Raji (cell line): Measurements from ENCODE around the gene CELSR1.

Experiments used
- POLR2A ChIP-seq: IDR thresholded peaks from 2 replicates; pipeline ENCODE4 v1.6.1; 2011; ENCODE audit warnings: low read depth, low read length, control low read depth; ENCODE audit not compliant: insufficient read depth

CELSR1 gene

DNA sequence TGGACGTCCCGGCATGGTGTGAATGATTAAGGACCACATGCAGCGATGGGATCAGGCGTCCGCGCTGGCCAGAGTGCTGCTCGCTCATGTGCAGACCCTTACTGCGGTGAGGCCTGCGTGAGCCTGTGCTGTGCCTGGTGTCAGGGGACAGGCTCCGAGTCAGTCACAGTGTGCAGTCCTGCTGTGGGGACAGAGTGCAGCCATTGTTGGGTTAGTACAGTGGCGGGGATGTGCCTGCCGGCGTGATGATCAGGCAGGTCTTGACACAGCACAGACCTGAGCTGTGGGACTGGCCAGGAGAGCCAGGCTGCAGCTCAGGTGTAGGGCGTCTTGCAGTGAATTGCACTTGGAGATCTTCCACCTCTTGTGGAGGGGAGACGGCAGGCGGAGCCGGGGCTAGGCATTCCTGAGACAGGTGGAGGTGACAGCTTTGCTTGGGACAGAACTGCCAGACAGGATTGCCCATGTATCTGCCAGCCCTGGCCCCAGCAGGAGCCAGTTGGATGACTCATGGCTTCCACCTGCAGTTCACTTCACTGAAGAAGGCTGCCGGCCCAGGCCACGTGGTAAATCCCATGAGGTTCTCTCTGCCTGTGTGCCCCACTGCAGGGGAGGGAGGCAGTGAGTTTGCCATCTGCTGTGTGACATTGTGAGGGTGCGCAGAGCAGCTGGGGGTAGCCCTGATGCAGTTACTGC, 184.6 kb downstream of the CELSR1 start:
- TF ChIP-seq POLR2A, result no peak

DNA sequence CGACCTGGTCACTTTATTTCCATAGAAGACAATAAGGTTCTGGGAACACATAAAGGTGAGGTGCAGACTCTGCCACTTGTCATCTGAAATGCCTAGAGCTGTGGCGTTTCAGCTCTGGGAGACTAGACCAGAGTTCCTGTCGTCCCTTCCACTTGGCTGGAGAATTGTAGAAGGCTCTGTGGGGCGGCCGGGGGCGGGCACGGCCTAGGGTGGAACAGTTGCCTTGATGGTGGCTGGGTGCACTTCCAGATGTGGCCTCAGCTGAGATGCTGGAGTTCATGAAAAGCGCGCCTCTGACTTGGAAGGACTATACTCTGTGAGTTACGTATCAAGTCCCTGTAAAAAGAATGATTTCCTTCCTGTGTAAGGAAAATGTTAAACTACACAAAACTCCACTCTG, 185.1 kb downstream of the CELSR1 start:
- no peak for TF ChIP-seq POLR2A

DNA sequence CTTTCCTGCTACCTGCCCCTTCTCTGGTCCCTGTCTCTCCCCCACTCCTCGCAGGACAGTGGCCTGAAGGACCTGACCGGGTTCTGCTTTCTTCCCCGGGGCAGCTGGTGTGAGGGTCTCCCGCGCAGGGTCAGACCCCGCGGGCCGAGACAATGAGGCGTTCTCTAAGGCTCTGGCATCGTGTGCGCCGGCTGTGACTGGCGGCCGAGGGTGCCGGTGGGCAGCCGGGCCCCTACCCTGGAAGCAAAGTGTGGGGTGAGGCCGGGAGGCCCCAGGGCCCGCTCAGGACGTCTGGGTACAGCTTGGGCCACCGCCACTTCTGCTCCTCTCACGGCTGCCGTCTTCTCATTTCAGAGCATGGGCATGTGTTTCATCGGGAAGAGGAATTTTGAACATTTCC, 185.7 kb downstream of the CELSR1 start:
- TF ChIP-seq POLR2A, result no peak

DNA sequence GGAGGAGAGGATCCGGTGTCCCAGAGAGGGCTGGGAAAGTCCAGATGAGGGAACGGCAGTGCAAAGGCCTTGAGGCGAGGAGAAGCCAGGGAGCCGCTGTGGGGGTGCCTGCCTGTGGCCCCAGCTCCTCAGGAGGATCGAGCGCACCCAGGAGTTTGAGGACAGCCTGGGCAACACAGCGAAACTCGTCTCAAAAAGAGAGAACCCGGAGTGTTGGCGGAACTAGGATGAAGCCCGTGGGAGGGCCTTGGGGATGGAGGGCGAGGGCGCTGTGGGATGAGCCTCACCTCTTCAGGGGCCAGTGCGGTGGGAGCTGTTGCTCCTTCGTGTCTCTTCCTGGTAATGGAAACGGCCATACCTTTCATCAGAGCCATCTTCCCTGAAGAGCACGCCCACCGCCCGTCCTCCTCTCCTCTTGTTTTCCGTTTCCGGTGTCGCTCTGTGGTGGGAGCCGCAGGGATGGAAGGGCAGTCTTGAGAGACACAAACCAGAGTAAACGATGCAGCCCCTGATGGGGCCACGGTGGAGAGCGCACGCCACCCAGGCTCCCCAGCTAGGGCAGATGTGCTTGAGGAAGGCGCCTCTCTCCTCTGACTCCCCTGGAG, 186.2 kb downstream of the CELSR1 start:
- TF ChIP-seq POLR2A, result no peak

DNA sequence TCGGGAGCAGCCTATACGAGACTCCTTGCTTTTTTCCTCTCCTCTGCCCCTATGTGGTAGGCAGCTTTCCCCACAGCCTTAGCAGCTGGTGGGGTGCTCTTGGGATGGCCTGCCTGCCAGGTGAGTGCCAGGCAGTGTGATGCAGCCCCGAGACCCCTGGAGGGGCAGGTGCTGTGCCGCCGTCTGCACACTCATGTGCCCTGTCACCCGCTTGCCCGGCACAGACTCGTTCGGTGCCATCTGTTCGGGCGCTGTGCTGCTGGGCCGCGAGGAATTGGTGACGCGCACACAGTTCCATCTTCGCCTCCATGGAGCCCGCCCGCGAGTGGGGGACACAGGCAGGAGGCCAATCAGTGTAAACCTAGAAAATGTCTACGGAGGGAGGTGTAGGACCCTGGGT, 186.8 kb downstream of the CELSR1 start:
- no peak for TF ChIP-seq POLR2A

- TF ChIP-seq POLR2A, result no peak
Observed at GRCh38 chr22:46350121-46350520, 187.3 kb downstream of the CELSR1 start.

DNA sequence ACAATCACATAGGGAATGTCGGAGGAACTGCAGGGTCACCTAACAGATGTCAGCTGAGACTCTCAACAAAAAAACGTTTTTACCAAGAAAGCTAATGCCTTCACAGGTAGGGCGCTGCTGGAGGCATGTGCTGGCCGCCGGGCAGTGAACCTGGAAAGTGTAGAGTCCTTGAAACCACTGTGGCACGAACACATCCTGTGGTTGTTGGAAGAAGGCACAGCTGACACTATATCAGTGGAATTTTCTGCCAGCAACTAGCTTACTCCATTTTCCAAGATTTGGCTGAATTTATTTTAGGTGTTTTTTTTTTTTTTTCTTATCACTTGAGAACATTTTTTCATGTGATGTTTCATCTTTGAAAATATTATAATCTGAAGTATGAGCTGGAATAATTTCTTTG, 187.7 kb downstream of the CELSR1 start:
- no peak for TF ChIP-seq POLR2A

DNA sequence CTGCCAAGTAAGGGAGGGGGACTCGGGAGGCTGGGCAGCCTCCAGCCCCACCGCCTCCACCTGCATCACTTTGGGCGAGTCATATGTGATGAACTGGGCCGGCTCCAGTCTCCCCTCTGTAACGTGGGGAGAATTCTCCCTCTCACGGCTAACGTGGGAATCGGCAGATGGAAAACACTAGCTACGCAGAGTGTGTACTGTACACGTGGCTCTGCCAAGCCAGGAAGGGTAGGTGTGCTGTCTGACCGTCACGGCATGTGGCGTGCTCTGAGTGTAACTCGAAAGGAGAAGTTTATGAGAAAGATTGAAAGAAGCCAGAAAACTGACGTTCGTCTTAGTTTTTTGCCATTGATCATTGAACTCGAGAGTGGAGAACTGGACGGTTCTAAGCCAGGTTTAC, 188.2 kb downstream of the CELSR1 start:
- no peak for TF ChIP-seq POLR2A

GRCh38 chr22:46348099-46348695, 189.2 kb downstream of the CELSR1 start:
- no peak for TF ChIP-seq POLR2A

DNA sequence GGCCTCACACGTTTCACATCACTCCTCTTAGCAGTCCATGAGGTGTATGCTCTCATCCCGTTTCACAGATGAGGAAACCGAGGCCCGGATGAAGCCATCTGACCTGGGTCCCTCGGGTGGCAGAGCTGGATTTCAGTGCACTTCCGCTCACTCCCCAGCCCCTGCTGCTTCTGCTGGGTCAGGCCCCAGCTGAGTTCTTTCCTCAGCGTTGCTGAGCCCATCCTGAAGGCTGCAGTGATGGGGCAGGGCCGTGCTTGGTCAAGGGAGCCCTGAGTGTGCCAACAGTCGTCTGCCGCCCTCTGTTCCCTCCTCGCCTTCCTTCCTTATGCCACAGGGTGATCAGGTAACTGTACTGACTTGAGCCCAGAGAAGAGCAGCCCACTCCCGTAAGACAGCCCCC, 189.8 kb downstream of the CELSR1 start:
- TF ChIP-seq POLR2A, result no peak

GRCh38 chr22:46346680-46347405, 190.6 kb downstream of the CELSR1 start:
- no peak for TF ChIP-seq POLR2A

- no peak for TF ChIP-seq POLR2A
Observed at GRCh38 chr22:46340676-46341075, 196.7 kb downstream of the CELSR1 start.

DNA sequence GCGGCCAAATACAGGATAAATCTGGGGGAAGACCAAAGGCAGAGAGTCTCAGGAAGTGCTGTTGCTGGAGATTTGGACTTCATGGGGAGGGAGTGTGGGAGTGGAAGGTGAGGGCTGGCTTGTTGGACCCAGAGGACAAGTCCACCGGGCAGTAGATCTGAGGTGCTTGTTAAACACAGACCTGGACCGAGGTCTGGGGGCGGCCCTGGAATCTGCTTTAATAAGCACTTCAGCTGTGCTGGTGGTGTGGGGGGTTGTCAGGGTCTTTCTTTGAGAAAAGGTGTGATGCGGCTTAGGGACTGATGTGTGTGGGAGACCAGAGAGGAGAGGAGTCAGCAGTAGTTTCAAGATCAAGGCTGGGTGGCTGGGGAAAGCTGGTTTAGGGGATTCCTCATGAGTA, 197.5 kb downstream of the CELSR1 start:
- TF ChIP-seq POLR2A, result no peak

DNA sequence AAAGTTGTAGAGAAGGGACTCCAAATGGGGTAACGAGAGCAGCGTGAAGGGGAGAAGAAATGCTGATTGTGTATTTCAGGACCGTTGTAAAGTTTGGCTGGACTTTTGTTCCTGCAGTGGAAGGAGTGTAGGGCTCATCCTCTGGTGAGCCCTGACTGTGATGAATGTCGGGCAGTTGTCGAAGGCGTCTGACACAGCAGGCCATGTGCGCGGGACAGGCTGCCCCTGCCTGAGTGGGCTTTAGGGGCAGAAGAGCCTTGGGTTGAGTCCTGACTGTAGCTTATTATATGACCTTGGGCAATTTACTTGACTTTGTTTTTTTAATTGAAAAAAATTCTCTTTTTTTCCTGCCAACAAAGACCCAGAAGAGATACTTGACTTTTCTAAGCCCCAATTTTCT, 198.8 kb downstream of the CELSR1 start:
- TF ChIP-seq POLR2A, result no peak

GRCh38 chr22:46337870-46338269, 199.6 kb downstream of the CELSR1 start:
- no peak for TF ChIP-seq POLR2A
